Activated naive CD4-positive, alpha-beta T cell treated with anti-CD3 and anti-CD28 coated beads, Interleukin-2, amount 50 U/mL, for 72 hours (primary cell): ENCODE data around the gene MAGI2. TPM values are rescaled to one million over a fixed set of nuclear protein-coding genes. Genes with fewer than 3 reads are reported as not detected.

ENCODE experiments used
- ATAC-seq, 2 donors: fragments of 150-1000 bp; cut with Tn5 transposase; 2 replicates each; pipeline ENCODE4 v1.10.0; 2021; ENCODE audit warnings: mild to moderate bottlenecking in 2 of 2, moderate library complexity in 2 of 2
- DNase-seq, 2 donors: peaks; one replicate each; pipeline ENCODE4 v3.0.0; 2021 to 2022; ENCODE audit warnings: low spot score in 2 of 2
- H3K27ac Mint-ChIP-seq, 2 donors: one replicate each; pipeline ENCODE4 v1.8.0; 2022; ENCODE audit warnings: mild to moderate bottlenecking in 2 of 2, mixed read lengths in 2 of 2
- H3K36me3 Mint-ChIP-seq, 2 donors: one replicate each; pipeline ENCODE4 v1.8.0; 2022; ENCODE audit warnings: mixed read lengths in 2 of 2
- H3K9me3 Mint-ChIP-seq, 2 donors: one replicate each; pipeline ENCODE4 v1.8.0; 2022; ENCODE audit warnings: mixed read lengths in 2 of 2
- total RNA-seq, 2 donors: library from RNA; stranded (reverse); gene quantifications; one replicate each; pipeline ENCODE4 v1.2.3, GENCODE V29; 2022

The MAGI2 gene
- total RNA-seq, 2 donors from 2014 or later: 0.16 TPM; not detected in 1

- ATAC-seq: no peak
These were observed 498.1 kb downstream of the MAGI2 start for GRCh38 chr7:78955329-78955728.

GRCh38 chr7:78953726-78954363 lies 499.6 kb downstream of the MAGI2 start:
- DNase-seq: no peak
- ATAC-seq: no peak
- Mint-ChIP-seq H3K9me3 (peaks cover 12 to 14% of the 10 kb centered on the region in 2 donors), H3K27ac (no peak overlapping the region), H3K36me3 (no peaks in the 10 kb centered on the region)

More at GRCh38 chr7:78955329-78955728, 498.1 kb downstream of the MAGI2 start:
- DNase-seq: no peak
- Mint-ChIP-seq H3K36me3 (no peaks in the 10 kb centered on the region), H3K27ac (no peak overlapping the region), H3K9me3 (peaks cover 12 to 14% of the 10 kb centered on the region in 2 donors)

- no peak for ATAC-seq
- peaks cover 11 to 13% of the 10 kb centered on the region in 2 donors for H3K9me3 Mint-ChIP-seq
- H3K27ac Mint-ChIP-seq: no peak overlapping the region
- no peaks in the 10 kb centered on the region for H3K36me3 Mint-ChIP-seq
- DNase-seq: no peak
These were observed 500.4 kb downstream of the MAGI2 start for GRCh38 chr7:78953090-78953489.

- no peaks in the 10 kb centered on the region for H3K36me3 Mint-ChIP-seq
- ATAC-seq (no peak), DNase-seq (no peak)
- no peak overlapping the region for H3K27ac Mint-ChIP-seq
- peaks cover 8 to 12% of the 10 kb centered on the region in 2 donors for H3K9me3 Mint-ChIP-seq
These were observed 513.8 kb downstream of the MAGI2 start for GRCh38 chr7:78939669-78940068.

GRCh38 chr7:78924581-78924980 lies 528.9 kb downstream of the MAGI2 start:
- ATAC-seq (no peak), DNase-seq (no peak)
- Mint-ChIP-seq H3K27ac (no peak overlapping the region), H3K9me3 (peaks cover 0 to 4% of the 10 kb centered on the region in 2 donors), H3K36me3 (no peaks in the 10 kb centered on the region)

GRCh38 chr7:78912781-78913180 lies 540.7 kb downstream of the MAGI2 start:
- Mint-ChIP-seq H3K36me3 (no peaks in the 10 kb centered on the region), H3K9me3 (peaks cover 10 to 20% of the 10 kb centered on the region in 2 donors), H3K27ac (no peak overlapping the region)
- ATAC-seq (no peak), DNase-seq (no peak)

GRCh38 chr7:78906735-78907134 lies 546.7 kb downstream of the MAGI2 start:
- Mint-ChIP-seq H3K27ac (no peak overlapping the region), H3K9me3 (peaks cover 11 to 15% of the 10 kb centered on the region in 2 donors), H3K36me3 (no peaks in the 10 kb centered on the region)
- no peak for DNase-seq
- ATAC-seq: no peak

GRCh38 chr7:78905436-78905835 lies 548.0 kb downstream of the MAGI2 start:
- peaks cover 12 to 16% of the 10 kb centered on the region in 2 donors for H3K9me3 Mint-ChIP-seq
- H3K36me3 Mint-ChIP-seq: no peaks in the 10 kb centered on the region
- no peak for ATAC-seq
- DNase-seq: no peak
- H3K27ac Mint-ChIP-seq: no peak overlapping the region

- no peak for ATAC-seq
- H3K9me3 Mint-ChIP-seq: peaks cover 16 to 20% of the 10 kb centered on the region in 2 donors
- H3K36me3 Mint-ChIP-seq: no peaks in the 10 kb centered on the region
These were observed 548.5 kb downstream of the MAGI2 start for GRCh38 chr7:78904983-78905382.

GRCh38 chr7:78901566-78901965 lies 551.9 kb downstream of the MAGI2 start:
- ATAC-seq (no peak), DNase-seq (no peak)
- Mint-ChIP-seq H3K36me3 (no peaks in the 10 kb centered on the region), H3K9me3 (peaks cover 11 to 14% of the 10 kb centered on the region in 2 donors), H3K27ac (no peak overlapping the region)

More at GRCh38 chr7:78904983-78905382, 548.5 kb downstream of the MAGI2 start:
- no peak overlapping the region for H3K27ac Mint-ChIP-seq
- no peak for DNase-seq

GRCh38 chr7:78900806-78901205 lies 552.7 kb downstream of the MAGI2 start:
- Mint-ChIP-seq H3K36me3 (no peaks in the 10 kb centered on the region), H3K27ac (no peak overlapping the region)
- ATAC-seq: no peak

GRCh38 chr7:78895393-78895792 lies 558.1 kb downstream of the MAGI2 start:
- peaks cover 8 to 12% of the 10 kb centered on the region in 2 donors for H3K9me3 Mint-ChIP-seq
- H3K27ac Mint-ChIP-seq: no peak overlapping the region
- ATAC-seq (no peak), DNase-seq (no peak)
- no peaks in the 10 kb centered on the region for H3K36me3 Mint-ChIP-seq

More at GRCh38 chr7:78900806-78901205, 552.7 kb downstream of the MAGI2 start:
- DNase-seq: no peak
- H3K9me3 Mint-ChIP-seq: peaks cover 10 to 11% of the 10 kb centered on the region in 2 donors

GRCh38 chr7:78879206-78879605 lies 574.3 kb downstream of the MAGI2 start:
- ATAC-seq (no peak), DNase-seq (no peak)
- Mint-ChIP-seq H3K9me3 (peaks cover 20 to 22% of the 10 kb centered on the region in 2 donors), H3K27ac (no peak overlapping the region), H3K36me3 (no peaks in the 10 kb centered on the region)

GRCh38 chr7:78873117-78873516 lies 580.4 kb downstream of the MAGI2 start:
- DNase-seq (no peak), ATAC-seq (no peak)
- peaks cover 11 to 16% of the 10 kb centered on the region in 2 donors for H3K9me3 Mint-ChIP-seq
- H3K27ac Mint-ChIP-seq: no peak overlapping the region
- H3K36me3 Mint-ChIP-seq: no peaks in the 10 kb centered on the region

- ATAC-seq (no peak), DNase-seq (no peak)
- H3K9me3 Mint-ChIP-seq: peaks cover 18 to 21% of the 10 kb centered on the region in 2 donors
- H3K36me3 Mint-ChIP-seq: peaks cover 0 to 10% of the 10 kb centered on the region in 2 donors
- H3K27ac Mint-ChIP-seq: no peak overlapping the region
These were observed 589.1 kb downstream of the MAGI2 start for GRCh38 chr7:78864339-78864738.

GRCh38 chr7:78863281-78863680 lies 590.2 kb downstream of the MAGI2 start:
- no peak for ATAC-seq
- H3K36me3 Mint-ChIP-seq: peaks cover 0 to 10% of the 10 kb centered on the region in 2 donors
- H3K9me3 Mint-ChIP-seq: peaks cover 17 to 18% of the 10 kb centered on the region in 2 donors
- H3K27ac Mint-ChIP-seq: no peak overlapping the region
- no peak for DNase-seq

- Mint-ChIP-seq H3K36me3 (peaks cover 0 to 10% of the 10 kb centered on the region in 2 donors), H3K27ac (no peak overlapping the region), H3K9me3 (peaks cover 15 to 19% of the 10 kb centered on the region in 2 donors)
- DNase-seq: no peak
- ATAC-seq: no peak
These were observed 591.0 kb downstream of the MAGI2 start for GRCh38 chr7:78862411-78862900.

- peaks cover 13% of the 10 kb centered on the region in 2 donors for H3K9me3 Mint-ChIP-seq
- no peak overlapping the region for H3K27ac Mint-ChIP-seq
- no peaks in the 10 kb centered on the region for H3K36me3 Mint-ChIP-seq
- no peak for DNase-seq
- ATAC-seq: no peak
These were observed 600.5 kb downstream of the MAGI2 start for GRCh38 chr7:78852951-78853350.
